GM12878 (cell line): ENCODE measurements around the gene SLC25A26.

Source experiments
- BRCA1 ChIP-seq: IDR thresholded peaks from 2 replicates; pipeline ENCODE4 v1.6.1; 2011; ENCODE audit warnings: low read depth, low read length, improper control_type of control experiment
- CREB1 ChIP-seq: IDR thresholded peaks from 2 replicates; pipeline ENCODE4 v1.6.1; 2012; ENCODE audit warnings: low read depth, mild to moderate bottlenecking, inconsistent platforms
- IRF3 ChIP-seq: fragments of 450-650 bp; IDR thresholded peaks from 2 replicates; pipeline ENCODE4 v1.6.1; 2014; ENCODE audit warnings: mild to moderate bottlenecking
- POLR2A ChIP-seq: IDR thresholded peaks from 2 replicates; pipeline ENCODE4 v1.6.1; 2011; ENCODE audit warnings: low read depth, mild to moderate bottlenecking, low read length
- POLR2AphosphoS2 ChIP-seq: IDR thresholded peaks from 2 replicates; pipeline ENCODE4 v1.6.1; 2011; ENCODE audit warnings: low read depth, mild to moderate bottlenecking, low read length, improper control_type of control experiment, moderate library complexity
- SP1 ChIP-seq: IDR thresholded peaks from one replicate; pipeline ENCODE4 v1.6.1; 2011; ENCODE audit warnings: low read depth, low read length
- SREBF2 ChIP-seq: IDR thresholded peaks from 2 replicates; pipeline ENCODE4 v1.6.1; 2012; ENCODE audit warnings: mild to moderate bottlenecking, low read length
- SRF ChIP-seq, 2 experiments: IDR thresholded peaks; 2 replicates each; pipeline ENCODE4 v1.6.1; 2011; ENCODE audit warnings: low read depth in 2 of 2, low read length in 2 of 2, mild to moderate bottlenecking in 1 of 2, moderate library complexity in 1 of 2
- ZBED1 ChIP-seq: IDR thresholded peaks from 2 replicates; pipeline ENCODE4 v1.6.1; 2016; ENCODE audit warnings: borderline replicate concordance
- TF ChIP-seq, protein P1 (sequence below): IDR thresholded peaks from 2 replicates; pipeline ENCODE4 v1.6.1; 2012; ENCODE audit warnings: mild to moderate bottlenecking, low read depth, low read length
- TF ChIP-seq, protein P2 (sequence below), 3 experiments: IDR thresholded peaks in 2 of 3; conservative IDR thresholded peaks in 1 of 3; 2 replicates each; pipeline ENCODE4 v1.5.1; 2011; ENCODE audit warnings: low read depth in 3 of 3, low read length in 3 of 3, mild to moderate bottlenecking in 3 of 3, control low read depth in 2 of 3, moderate library complexity in 2 of 3, inconsistent platforms in 1 of 3, mixed read lengths in 1 of 3; ENCODE audit not compliant: control insufficient read depth in 2 of 3, insufficient read depth in 1 of 3; ENCODE audit errors: extremely low read depth in 1 of 3

DNA sequence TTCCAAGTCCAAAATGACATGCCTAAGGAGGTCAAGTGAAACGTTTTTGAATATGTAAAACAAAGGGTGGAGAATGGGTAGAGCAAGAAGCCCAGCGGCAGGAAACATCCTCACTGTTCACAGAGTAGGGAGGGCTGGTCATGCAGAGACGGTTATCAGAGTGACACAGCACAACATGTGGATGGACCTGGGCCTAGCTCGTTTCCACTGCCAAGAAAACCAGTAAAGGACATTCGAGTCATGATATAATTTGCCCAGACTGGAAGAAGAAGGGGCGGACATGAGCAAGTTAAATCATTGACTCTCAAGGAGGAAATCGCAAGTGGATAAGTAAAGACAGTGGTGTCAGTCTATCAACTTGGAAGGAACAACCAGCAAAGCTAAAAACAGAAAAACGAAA lies 190.7 kb downstream of the SLC25A26 start:
- TF ChIP-seq SREBF2, result no peak
- TF ChIP-seq, protein P1, sequence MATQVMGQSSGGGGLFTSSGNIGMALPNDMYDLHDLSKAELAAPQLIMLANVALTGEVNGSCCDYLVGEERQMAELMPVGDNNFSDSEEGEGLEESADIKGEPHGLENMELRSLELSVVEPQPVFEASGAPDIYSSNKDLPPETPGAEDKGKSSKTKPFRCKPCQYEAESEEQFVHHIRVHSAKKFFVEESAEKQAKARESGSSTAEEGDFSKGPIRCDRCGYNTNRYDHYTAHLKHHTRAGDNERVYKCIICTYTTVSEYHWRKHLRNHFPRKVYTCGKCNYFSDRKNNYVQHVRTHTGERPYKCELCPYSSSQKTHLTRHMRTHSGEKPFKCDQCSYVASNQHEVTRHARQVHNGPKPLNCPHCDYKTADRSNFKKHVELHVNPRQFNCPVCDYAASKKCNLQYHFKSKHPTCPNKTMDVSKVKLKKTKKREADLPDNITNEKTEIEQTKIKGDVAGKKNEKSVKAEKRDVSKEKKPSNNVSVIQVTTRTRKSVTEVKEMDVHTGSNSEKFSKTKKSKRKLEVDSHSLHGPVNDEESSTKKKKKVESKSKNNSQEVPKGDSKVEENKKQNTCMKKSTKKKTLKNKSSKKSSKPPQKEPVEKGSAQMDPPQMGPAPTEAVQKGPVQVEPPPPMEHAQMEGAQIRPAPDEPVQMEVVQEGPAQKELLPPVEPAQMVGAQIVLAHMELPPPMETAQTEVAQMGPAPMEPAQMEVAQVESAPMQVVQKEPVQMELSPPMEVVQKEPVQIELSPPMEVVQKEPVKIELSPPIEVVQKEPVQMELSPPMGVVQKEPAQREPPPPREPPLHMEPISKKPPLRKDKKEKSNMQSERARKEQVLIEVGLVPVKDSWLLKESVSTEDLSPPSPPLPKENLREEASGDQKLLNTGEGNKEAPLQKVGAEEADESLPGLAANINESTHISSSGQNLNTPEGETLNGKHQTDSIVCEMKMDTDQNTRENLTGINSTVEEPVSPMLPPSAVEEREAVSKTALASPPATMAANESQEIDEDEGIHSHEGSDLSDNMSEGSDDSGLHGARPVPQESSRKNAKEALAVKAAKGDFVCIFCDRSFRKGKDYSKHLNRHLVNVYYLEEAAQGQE, result no peak
- no peak for TF ChIP-seq SP1
- TF ChIP-seq POLR2A, result no peak
- no peak for TF ChIP-seq SRF (IDR thresholded peaks at IDR 0.05; ENCODE audit: low read depth in 2 of 2, low read length in 2 of 2)
- no peak for TF ChIP-seq BRCA1
- TF ChIP-seq CREB1, result no peak
- TF ChIP-seq IRF3, result no peak
- TF ChIP-seq, protein P2, sequence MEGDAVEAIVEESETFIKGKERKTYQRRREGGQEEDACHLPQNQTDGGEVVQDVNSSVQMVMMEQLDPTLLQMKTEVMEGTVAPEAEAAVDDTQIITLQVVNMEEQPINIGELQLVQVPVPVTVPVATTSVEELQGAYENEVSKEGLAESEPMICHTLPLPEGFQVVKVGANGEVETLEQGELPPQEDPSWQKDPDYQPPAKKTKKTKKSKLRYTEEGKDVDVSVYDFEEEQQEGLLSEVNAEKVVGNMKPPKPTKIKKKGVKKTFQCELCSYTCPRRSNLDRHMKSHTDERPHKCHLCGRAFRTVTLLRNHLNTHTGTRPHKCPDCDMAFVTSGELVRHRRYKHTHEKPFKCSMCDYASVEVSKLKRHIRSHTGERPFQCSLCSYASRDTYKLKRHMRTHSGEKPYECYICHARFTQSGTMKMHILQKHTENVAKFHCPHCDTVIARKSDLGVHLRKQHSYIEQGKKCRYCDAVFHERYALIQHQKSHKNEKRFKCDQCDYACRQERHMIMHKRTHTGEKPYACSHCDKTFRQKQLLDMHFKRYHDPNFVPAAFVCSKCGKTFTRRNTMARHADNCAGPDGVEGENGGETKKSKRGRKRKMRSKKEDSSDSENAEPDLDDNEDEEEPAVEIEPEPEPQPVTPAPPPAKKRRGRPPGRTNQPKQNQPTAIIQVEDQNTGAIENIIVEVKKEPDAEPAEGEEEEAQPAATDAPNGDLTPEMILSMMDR (IDR thresholded peaks at IDR 0.05 in 2 of 3, conservative IDR thresholded peaks at IDR 0.05 in 1 of 3; ENCODE audit: control insufficient read depth in 2 of 3, extremely low read depth in 1 of 3, insufficient read depth in 1 of 3, low read depth in 3 of 3, low read length in 3 of 3), result no peak
- no peak for TF ChIP-seq ZBED1
- TF ChIP-seq POLR2AphosphoS2, result no peak
